Hematopoietic multipotent progenitor cell treated with erythropoietin and hydrocortisone succinate and interleukin-3 and kit ligand, for 8 days (in vitro differentiated cells): ENCODE results near the gene TPCN2.
A peak's percentile ranks its signal among the peaks of the same experiment; 100 is the strongest.

ENCODE experiments used
- DNase-seq: peaks from one replicate; pipeline ENCODE4 v3.0.0-alpha.2; 2015

Gene TPCN2

DNA sequence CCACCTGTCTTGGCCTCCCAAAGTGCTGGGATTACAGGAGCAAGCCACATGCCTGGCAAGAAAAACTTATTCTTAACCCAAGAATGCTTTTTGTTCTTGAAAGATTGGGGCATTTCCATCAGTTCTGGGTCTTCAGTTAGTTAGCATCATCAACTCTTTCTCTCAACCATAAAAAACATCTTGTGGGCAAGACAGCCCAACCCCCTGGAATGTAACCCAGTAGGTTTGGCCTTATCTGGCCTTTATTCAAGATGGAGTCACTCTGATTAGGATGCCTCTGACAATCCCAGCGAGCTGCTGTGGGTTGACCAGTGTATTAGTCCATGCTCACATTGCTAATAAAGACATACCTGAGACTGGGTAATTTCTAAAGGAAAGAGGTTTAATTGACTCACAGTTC, 9.2 kb upstream of the TPCN2 start:
- no peak for DNase-seq

DNA sequence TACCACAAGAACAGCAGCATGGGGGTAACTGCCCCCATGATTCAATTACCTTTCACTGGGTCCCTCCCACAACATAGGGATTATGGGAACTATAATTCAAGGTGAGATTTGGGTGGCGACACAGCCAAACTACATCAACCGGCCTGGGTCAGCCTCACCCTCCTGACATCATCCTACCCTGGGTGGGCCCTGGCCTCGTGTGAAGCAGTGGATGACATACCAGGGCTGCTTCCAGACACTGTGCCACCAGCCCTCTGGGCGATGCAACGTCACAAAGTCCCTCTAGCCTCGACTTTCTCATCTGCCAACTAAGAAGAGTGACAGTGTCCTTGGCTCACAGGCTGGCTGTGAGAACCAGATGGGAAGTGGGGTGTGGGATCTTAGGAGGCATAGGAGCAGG, 8.7 kb upstream of the TPCN2 start:
- no peak for DNase-seq

DNA sequence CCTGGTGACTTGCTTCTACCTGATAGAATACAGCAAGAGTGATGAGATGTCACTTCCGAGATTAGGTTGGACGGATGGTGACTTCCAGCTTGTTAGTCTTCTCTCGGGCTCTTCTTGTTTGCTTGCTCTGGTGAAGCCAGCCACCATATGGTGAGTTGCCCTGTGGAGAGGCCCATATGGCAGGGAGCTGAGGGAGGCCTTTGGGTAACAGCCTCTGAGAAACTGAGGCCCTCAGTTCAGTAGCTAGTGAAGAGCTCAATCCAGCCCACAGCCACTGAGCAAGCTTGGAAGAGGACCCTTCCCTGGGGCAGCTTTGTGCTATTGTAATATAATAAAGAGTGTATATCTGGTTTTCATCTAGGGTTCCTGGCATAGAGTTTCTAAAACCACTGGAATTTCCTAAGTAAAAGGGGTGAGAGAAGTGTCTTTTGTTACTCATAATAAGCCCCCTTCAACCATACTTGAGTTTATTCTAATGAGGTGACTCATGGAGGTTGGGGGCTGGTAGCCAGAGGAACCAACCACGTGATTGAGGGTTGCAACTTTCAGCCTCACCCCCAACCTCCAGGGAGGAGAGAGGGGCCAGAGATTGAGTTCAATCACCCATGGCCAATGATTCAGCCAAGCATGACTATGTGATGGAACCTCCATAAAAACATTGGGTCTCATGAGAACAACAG, 8.0 kb upstream of the TPCN2 start:
- no peak for DNase-seq

DNA sequence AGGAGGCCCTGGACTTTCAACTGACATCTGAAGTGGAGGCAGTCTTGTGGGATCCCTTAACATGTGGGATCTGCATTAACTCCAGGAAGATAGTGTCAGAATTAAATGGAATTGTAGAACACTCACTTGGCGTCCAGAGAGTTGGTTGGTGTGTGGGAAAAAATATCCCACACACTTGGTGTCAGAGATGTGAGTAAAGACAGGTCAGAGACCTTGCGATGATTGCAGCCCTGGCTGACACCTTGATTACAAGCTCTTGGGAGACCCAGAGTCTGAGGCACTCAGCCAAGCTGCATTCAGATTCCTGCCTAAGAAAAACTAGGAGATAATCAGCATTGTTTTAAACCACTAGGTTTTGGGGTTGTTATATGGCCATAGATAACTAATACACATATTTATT, 7.2 kb upstream of the TPCN2 start:
- DNase-seq = no peak

DNA sequence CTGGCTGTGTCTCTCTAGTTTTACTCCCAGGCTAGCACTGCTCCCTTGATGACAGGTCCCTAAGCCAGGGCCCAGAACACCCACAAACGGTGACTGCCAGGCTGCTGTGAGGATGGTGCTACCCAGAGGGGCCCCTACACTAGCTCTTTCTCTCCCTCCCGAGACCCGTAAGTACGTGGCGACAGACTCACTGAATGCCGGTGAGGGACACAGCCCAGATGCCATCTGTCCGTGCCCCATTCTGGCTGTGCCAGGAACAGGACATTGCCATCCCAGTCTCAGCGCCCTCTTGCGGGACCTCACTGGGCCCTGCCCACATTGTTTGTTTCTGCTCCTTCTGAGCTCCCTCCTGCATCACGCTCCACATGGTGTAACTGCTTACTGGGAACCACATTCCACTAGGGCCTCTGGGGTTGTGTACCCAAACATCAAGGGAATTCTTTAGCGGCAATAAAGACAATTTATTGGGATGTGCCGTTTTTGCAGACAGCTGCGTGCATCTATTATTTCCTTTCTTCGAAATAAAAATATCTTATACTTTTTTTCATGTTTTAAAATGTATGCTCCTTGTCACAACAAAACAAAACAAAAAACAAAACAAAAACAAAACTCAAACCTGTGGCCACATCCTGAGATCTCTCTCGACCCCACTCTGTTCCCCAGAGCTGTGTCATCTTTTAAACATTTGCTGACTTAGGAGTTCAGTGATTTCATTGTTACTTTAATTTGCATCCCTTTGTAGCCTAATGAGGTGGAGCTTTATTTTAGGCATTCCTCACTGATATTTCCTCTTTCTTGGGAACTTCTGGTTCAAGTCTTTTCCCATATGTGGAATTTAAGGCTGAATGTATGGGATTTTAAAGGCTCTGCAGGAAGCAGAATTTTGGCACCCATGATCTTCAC, 4.4 kb upstream of the TPCN2 start:
- DNase-seq = peak; percentile 73

DNA sequence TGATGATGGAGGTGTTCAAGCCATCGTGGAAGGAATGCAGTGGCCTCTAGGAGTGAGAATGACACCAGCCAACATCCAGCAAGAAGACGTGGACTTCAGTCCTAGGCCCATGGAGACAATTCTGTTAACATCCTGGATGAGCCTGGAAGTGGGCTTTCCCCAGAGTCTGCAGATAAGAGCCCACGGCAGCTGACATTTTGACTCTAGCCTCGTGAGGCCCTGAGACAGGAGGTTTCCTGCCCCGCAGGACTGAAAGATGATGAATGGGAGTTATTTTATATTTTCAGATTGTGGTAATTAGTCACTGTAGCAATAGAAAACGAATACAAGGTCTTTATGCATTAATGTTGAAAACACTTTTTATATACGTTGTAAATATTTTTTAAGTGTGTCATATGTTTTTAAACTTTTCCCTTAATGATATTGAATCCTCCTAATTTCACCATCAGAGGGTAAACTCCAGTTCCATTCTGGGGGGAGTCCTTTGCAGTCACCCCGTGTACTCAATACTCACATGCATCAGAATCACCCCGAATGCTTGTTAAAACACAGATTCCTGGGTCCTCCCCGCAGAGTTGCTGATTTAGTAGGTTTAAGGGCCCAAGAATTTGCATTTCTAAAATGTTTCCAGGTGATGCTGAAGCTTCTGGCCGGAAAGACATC, 570 bp upstream of the TPCN2 start:
- peak; percentile 21 for DNase-seq

DNA sequence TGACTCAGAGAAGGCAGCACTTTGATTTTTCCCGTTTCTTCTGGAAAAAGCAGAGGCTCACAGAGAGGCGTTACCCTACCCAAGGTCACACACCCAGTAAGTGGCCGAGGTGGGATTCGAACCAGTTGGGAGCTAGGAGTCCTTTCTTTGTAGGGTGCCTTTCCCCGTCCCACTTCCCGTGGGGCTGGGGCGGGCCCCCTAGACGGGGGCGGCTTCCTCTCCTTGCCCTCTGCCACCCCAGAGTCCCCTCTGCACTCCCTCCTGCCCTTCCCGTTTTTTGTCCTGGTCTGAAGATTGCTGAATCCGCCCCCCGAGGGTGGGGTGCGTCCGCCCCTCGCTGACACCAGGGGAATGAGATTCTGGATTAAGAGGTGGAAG, 747 bp downstream of the TPCN2 start:
- DNase-seq = peak; percentile 47

DNA sequence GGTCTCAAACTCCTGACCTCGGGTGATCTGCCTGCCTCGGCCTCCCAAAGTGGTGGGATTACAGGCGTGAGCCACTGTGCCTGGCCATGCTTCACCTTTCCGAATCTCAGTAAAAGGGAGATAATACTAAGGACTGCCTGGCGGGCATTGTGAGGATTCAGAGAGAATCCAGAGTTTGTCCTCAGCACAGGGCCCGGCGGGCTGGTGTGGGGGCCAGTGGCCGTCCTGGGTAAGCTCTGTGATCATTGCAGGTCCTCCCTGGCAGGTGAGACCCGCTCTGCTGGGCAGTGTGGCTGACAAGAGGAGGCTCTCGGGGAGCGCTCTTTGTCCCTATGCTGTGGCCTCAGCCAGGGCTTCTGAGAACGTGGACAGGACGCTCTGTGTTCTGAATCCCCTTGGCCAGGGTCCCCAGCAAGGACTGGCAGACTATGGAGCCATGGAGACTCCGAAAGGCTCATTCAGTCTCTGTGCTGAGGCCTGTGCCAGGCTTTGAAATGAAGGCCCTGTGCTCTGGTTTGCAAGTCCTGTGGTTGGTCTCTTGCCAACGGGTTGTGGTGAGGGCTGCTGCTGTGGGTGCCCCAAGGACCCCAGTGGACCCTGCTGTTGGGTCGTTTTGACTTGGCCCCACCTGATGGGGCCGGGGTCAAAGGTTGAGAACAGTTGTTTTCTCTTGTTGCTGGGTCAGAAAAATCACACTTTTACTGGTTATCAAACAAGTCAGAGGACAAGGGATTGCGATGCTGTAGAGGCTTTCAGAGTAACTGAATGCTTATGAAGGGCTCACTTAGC, 2.1 kb downstream of the TPCN2 start:
- no peak for DNase-seq

DNA sequence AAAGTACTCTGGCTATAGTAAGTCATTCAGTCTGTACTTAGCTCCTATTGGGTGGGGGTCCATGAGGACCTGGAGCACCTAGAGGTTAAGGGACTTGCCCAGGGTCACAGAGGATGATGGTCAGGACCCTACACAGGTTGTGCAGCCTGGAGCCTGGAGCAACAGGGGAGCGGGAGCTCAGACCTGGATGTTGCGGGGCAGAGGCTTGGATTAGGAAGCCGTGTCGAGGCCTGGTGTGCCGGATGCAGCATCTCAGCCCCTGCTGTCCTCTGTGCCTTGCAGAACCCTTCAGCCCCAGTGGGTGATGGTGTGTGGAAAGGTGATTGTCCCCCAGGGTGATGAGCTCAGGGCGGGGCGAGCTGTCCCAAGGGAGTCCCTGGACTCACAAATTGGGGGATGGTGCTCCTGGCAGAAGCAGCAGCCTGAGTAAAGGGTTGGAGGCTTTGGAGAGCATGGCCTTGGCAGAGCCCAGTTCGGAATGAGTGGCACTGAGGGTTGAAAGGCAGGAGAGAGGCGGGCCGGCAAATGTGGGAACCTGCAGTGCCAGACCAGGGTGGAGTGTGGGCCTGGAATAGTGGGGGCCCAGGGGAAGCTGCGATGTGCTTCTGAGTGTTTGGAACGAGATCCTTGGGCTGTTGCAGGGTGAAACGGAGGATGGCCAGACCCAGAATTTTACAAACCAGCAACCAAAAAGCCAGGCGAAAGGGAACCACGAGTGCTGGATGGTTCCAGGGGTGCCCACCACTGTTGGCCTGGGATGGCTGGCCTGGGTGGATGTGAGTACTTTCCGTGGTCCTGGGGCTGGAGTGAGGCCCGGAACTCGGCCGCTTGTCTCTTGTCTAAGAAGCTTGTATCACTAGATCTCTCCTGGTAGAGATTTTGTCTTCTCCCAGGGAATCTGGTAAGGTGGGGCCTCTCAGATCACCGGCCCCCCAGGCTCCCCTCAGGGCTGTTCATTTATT, 2.9 kb downstream of the TPCN2 start:
- DNase-seq = no peak

DNA sequence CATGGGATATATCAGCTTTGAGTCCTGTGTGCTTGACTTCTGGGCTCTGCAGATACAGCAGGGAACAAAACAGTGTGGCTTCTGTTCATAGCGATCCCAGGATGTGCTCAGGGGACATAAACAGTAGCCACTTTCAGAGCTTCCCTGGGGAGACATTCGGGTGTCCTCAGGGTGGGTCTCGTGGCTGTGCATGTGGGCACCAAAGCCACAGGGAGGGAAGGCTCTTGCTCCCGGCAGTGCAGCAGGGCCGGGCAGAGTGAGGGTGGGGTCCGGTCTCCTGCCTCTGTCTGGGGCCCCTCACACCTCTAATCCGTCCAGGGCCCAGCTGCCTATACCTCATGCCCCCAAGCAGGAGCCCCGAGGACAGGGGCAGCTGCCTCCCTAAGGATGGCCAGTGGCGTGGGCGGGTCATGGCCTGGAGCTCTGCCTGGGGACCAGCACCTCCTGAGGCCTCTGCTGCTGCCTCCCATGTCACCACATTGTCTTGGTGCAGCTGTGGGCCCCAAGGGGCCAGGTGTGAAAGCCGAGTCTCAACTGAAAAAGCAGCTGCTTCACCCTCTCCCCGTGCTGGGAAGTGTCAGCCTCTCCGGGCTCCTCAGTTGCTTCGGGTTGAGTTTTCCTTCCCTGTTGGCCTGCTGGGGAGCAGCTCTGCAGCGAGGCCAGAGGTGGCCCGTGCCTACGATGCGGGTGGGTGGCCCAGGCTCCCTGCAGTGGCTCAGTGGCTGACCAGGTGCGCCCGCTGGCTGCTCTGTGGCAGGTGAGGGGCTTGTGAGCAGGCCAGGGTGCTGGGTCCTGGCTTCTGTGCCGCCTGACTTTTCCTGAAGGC, 3.8 kb downstream of the TPCN2 start:
- no peak for DNase-seq

DNA sequence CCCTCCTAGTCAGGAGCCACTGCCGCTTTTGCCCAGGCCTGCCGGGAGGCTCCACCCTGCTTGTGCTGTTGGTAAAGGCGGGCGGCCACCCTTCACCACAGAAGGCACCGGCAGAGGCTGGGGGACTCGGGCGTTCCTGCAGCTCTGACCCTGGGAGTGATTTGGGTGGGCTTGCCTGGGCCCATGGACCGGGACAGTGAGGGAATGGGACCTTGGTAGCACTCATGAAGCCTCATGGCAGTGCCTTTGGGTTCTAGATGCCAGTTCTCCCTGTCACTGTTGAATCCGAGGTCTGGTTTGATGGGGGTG, 4.4 kb downstream of the TPCN2 start:
- DNase-seq = no peak

DNA sequence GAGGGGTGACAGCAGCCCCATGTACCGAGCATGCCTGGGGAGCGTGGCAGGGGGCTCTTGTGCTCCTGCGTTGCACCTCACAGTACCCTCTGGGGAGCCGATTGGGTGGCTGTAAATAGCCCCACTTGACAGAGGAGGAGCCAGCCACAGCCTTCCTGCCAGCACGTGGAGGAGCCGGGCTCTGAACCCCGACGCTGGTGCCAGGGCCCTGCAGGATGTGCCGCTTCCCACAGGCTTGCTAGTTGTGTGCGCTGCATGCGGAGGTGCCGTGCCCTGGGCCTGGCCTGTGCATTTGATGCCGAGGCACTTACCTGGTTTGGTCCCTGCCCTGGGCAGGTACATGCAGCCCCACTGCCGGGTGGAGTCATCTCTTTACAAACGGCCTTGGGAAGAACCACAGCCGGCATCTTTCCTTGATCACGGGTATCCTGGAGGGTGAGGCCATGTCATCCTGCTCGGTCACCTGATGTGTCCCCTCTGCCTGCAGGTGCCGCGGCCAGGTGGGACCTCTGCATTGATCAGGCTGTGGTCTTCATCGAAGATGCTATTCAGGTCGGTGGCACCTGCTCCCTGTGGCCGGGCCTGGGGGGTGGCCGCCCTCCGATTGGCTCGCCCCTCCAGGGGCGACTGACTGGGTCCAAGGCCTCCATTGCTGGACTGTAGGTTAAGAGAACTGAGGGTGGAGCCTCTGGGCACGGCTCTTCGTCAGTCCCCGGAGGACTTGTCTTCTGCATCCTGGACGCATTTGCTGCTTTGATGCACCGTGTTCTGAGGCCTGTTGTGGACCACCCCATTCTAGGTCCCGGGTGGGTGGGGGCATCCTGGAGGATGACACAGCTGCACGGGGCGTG, 5.0 kb downstream of the TPCN2 start:
- DNase-seq = no peak

DNA sequence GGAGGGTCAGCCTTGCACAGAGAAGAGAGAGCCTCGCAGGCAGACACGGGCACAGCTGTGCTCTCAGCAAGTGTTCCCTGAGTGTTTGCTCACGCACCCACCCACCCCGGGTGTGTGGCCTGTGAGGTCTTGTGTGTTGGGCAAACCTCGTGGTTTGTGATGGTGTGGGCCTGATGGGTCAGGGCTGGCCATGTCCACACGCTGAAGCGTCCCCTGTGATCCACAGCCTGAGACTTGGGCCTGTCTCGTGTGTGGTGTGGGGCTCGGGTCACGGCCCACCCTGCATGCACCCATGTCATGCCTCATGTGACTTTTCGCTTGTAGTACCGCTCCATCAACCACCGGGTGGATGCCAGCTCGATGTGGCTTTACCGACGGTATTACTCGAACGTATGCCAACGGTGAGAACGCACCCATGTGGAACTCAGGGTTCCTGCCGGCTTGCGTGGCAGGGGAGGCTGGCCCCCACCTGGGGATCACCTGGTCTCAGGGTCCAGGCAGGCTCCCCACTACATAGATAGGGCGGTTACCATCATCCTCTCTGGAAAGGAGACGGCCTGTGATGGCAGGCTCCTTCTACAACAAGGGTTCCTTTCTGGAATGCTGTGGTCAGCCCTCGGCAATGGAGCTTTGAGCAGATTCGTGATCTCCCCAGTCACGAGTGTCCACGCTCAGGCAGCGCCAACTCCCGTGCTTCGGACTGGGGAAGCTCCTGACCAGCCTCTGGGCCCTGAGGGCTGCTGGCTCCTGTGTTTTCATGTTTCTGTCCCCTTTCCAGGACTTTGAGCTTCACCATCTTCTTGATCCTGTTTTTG, 5.9 kb downstream of the TPCN2 start:
- no peak for DNase-seq

DNA sequence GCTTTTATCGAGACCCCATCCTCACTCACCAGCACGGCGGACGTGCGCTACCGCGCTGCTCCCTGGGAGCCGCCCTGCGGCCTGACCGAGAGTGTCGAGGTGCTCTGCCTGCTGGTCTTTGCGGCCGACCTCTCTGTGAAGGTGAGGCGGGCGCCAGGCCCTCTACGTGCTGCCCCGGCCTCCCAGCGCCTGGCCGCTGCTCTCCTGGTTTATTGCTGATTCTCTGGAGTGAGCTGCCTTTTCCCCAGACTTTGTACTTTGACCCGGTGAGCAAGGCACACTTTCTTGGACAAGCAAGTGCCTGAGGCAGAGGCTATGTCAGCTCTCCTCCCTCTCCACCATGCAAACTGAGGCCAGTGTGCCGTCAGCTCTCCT, 6.5 kb downstream of the TPCN2 start:
- no peak for DNase-seq

DNA sequence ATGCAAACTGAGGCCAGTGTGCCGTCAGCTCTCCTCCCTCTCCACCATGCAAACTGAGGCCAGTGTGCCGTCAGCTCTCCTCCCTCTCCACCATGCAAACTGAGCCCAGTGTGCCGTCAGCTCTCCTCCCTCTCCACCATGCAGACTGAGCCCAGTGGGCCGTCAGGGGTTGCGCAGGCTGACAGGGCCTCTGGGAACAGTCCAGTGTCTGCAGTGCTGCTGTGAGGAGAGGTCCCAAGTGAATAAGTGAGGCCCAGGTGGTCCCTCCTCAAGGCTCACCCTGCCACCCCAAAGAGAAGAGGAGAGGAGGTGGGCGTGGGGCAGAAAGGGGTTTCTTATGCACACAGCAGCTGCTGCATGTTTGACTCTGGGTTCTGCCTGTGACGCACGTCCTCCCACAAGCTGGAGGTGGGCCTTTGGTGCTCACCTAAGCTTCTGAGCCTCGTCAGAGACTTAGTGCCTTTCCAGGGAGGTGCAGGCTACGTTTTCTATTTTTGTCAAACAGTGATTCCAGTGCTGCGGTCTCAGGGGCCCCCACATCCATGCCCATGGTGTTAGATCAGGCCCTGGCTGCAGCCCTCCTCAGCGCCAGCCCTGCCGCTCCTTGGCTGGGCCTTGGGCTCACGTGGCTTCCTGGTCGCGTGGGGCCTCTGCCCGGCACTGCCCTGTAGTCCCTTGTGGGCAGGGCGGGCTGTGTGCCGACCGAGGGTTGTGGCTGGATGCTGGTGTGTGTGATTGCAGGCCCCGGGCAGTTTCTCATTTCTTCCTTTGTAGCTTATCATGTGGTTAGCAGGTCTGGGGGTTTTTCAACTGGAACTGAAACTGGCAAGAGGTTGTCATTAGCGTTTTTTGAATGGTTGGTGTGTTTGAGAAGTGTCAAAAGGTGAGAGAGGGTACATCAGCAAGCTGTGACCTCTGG, 7.1 kb downstream of the TPCN2 start:
- peak; percentile 87 for DNase-seq

DNA sequence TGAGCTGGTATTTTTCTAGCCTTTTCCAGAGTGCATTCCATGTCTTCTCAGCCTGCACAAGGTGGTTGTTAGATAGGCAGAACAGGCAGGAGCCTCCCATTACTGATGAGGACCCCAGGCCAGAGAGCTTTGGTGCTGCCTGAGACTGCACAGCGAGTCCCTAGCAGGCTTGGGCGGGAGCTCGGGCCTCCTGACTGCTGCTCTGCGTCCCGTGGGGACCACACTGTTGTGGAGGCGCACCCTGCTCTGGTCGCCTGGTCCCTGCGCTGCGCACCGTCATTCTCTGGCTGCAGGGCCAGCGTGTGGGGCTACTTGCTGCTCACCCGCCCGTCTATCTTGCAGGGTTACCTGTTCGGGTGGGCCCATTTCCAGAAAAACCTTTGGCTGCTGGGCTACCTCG, 8.5 kb downstream of the TPCN2 start:
- DNase-seq = no peak

DNA sequence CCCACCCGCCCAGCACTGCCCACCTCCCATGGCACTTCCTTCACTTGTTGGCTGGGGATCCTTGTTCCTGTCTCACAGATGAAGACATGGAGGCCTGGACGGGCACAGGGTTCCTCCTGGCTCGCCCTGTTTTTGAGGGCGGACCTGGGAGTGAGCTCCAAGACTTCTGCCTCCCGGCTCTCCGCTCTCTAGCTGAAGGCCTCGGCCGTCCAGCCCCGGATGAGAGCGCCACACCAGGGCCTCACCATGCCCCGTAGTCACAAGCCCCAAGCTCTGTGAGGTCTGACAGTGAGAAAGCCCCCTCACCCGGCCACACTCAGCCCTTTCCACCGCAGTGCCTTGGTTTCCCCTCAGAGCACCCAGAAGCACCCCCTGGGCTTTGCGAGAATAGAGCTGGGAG, 9.1 kb downstream of the TPCN2 start:
- no peak for DNase-seq
